ENCODE measurements around the gene GPAT2. TPM values are rescaled to one million over a fixed set of nuclear protein-coding genes. Genes with fewer than 3 reads are reported as not detected.
"Not testable (repeated sequence)": the region's sequence is repeated elsewhere in the genome, so short reads cannot be mapped to it uniquely, and the experiment has no call there.

GPAT2 gene
- total RNA-seq, 1 donor from 2014 or later: 0.79 TPM

- no peak for TF ChIP-seq CTCF (IDR thresholded peaks at IDR 0.05; ENCODE audit: insufficient read depth, low read length, severe bottlenecking)
- Histone ChIP-seq H3K27me3 (ENCODE audit: control insufficient read depth, insufficient read depth, low read length) (peaks cover 2% of the 10 kb centered on the region), H3K36me3 (ENCODE audit: control insufficient read depth, insufficient read depth, low read length) (no peaks in the 10 kb centered on the region), H3K4me3 (ENCODE audit: low read depth, low read length) (no peak overlapping the region)
- no peak for DNase-seq (ENCODE audit: low read depth)
- FAIRE-seq: no peak
These were observed 40.6 kb upstream of the GPAT2 start for GRCh38 chr2:96075199-96075771.

- no peak overlapping the region for H3K4me3 ChIP-seq (ENCODE audit: low read depth, low read length)
- no peak for FAIRE-seq
- no peak for TF ChIP-seq CTCF (IDR thresholded peaks at IDR 0.05; ENCODE audit: insufficient read depth, low read length, severe bottlenecking)
- DNase-seq (ENCODE audit: low read depth): no peak
- peaks cover 2% of the 10 kb centered on the region for H3K27me3 ChIP-seq (ENCODE audit: control insufficient read depth, insufficient read depth, low read length)
- no peaks in the 10 kb centered on the region for H3K36me3 ChIP-seq (ENCODE audit: control insufficient read depth, insufficient read depth, low read length)
These were observed 39.4 kb upstream of the GPAT2 start for GRCh38 chr2:96074156-96074555.

- no peak for FAIRE-seq
- Histone ChIP-seq H3K27me3 (ENCODE audit: control insufficient read depth, insufficient read depth, low read length) (peaks cover 2% of the 10 kb centered on the region), H3K36me3 (ENCODE audit: control insufficient read depth, insufficient read depth, low read length) (no peaks in the 10 kb centered on the region), H3K4me3 (ENCODE audit: low read depth, low read length) (no peak overlapping the region)
- no peak for TF ChIP-seq CTCF (IDR thresholded peaks at IDR 0.05; ENCODE audit: insufficient read depth, low read length, severe bottlenecking)
- DNase-seq (ENCODE audit: low read depth): no peak
These were observed 38.6 kb upstream of the GPAT2 start for GRCh38 chr2:96073170-96073775.

DNA sequence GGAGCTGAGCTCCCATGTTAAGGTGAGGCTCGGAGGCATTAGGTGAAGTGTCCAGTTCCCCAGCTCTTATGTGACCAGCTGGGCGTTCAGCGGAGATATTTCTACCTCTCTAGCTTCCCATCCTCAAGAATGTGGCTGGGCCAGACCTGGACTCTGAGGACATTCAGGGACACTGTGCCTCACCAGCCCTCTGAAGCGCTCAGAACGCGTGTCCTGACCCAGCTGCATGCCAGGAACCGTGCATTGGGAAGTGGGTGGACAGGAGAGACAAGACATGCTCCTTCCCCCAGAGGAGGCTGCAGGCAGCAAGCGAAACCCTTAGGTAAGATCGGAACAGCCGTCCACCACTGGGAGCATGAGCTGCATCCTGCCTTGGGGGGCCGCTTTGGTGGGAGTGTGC is 38.0 kb upstream of the GPAT2 start:
- H3K36me3 ChIP-seq (ENCODE audit: control insufficient read depth, insufficient read depth, low read length): no peaks in the 10 kb centered on the region
- no peak for FAIRE-seq
- peaks cover 2% of the 10 kb centered on the region for H3K27me3 ChIP-seq (ENCODE audit: control insufficient read depth, insufficient read depth, low read length)
- TF ChIP-seq CTCF (IDR thresholded peaks at IDR 0.05; ENCODE audit: insufficient read depth, low read length, severe bottlenecking): no peak
- H3K4me3 ChIP-seq (ENCODE audit: low read depth, low read length): no peak overlapping the region
- no peak for DNase-seq (ENCODE audit: low read depth)

DNA sequence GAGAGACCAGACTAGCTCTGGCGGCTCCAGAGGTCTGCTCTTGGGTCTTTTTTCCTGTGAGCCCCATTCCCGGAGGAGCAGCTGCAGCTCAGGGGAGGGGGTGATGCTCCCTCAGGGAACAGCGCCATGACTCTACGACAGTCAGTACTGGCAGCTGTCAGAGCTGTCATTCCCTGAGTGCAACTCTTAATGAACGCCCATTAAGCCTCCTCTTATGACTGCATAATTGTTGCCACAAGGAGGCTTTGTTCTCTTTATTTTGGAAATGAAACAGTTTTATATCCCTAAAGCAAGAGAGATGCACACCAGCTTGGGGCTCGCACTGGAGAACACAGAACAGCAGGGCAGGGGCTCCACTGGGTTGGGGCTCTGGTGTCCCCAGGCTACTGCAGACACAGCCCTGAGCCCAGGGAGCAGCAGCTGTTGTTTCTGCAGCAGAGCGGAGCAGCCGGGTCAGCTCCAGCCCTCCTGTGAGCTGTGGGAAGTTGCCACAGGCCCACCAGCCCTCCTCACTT is 37.3 kb upstream of the GPAT2 start:
- H3K36me3 ChIP-seq (ENCODE audit: control insufficient read depth, insufficient read depth, low read length); H3K27me3 ChIP-seq (ENCODE audit: control insufficient read depth, insufficient read depth, low read length); H3K4me3 ChIP-seq (ENCODE audit: low read depth, low read length); DNase-seq (ENCODE audit: low read depth); FAIRE-seq: not testable (repeated sequence)

- H3K27me3 ChIP-seq (ENCODE audit: control insufficient read depth, insufficient read depth, low read length); DNase-seq (ENCODE audit: low read depth); H3K4me3 ChIP-seq (ENCODE audit: low read depth, low read length); H3K36me3 ChIP-seq (ENCODE audit: control insufficient read depth, insufficient read depth, low read length): not testable (repeated sequence)
- FAIRE-seq: peak; percentile 91
These were observed 36.6 kb upstream of the GPAT2 start for GRCh38 chr2:96071087-96071976.

DNA sequence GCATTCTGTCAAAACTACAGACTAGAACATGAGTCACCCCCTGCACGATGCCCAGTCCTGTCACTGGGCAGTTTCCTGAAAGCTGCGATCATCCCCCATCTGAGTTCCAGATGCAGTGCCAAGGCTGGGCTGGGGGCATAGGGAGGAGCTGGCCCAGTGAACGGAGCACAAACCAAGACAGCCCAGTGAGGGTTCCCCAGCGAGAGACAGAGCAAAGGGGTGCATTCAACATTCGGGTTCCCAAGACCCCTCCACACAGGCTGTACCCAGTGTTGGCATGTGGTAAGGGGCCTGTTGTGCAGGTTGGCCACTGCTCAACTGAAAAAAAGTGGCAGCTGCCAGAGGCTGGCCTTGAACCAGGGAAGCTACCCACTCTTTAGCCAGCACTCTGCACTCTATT is 35.6 kb upstream of the GPAT2 start:
- H3K36me3 ChIP-seq (ENCODE audit: control insufficient read depth, insufficient read depth, low read length): not testable (repeated sequence)

GRCh38 chr2:96069878-96070277 is 35.2 kb upstream of the GPAT2 start:
- FAIRE-seq; DNase-seq (ENCODE audit: low read depth); H3K27me3 ChIP-seq (ENCODE audit: control insufficient read depth, insufficient read depth, low read length); H3K4me3 ChIP-seq (ENCODE audit: low read depth, low read length); H3K36me3 ChIP-seq (ENCODE audit: control insufficient read depth, insufficient read depth, low read length): not testable (repeated sequence)

More for the DNA sequence above, 35.6 kb upstream of the GPAT2 start:
- not testable (repeated sequence) for DNase-seq (ENCODE audit: low read depth); FAIRE-seq; H3K4me3 ChIP-seq (ENCODE audit: low read depth, low read length); H3K27me3 ChIP-seq (ENCODE audit: control insufficient read depth, insufficient read depth, low read length)

DNA sequence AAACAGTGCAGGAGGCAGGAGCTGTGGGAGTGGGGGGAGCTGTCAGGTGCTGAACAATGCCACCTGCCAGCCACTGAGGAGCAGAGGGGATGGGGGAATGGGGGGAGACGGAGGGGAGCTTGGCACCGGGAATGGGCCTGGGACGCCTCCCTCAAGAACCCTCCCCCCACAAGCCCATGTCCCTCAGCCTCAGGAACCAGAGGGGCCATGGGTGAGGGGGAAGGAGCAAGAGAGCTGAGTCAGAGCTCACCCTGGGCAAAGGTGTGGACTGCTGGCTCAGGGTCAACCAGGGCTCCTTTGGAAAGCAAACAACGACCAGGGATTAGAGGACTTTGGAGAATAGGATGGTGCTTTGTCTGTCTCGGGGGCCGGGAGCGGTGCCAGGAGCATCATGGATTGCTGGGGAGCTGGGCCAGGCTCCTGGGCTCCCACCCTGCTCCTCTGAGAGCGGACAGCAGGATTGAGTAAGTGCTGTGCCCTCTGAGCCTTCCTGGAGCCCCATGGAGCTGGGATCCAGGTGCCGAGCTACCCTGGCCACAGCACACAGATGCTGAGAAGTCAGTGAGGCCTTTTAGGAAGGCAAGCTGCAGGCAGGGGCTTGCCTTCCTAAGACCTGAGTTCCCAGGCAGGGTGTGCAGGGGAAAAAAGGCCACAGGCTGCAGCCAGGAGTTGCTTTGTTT is 33.3 kb upstream of the GPAT2 start:
- DNase-seq (ENCODE audit: low read depth); H3K4me3 ChIP-seq (ENCODE audit: low read depth, low read length); H3K27me3 ChIP-seq (ENCODE audit: control insufficient read depth, insufficient read depth, low read length); FAIRE-seq; H3K36me3 ChIP-seq (ENCODE audit: control insufficient read depth, insufficient read depth, low read length): not testable (repeated sequence)

Measured in bronchial epithelial cell (primary cell).